HepG2 (cell line): ENCODE measurements around the gene TALDO1. TPM values are rescaled to one million over a fixed set of nuclear protein-coding genes. Genes with fewer than 3 reads are reported as not detected.

Experiments
- EED ChIP-seq: sonication (generic); formaldehyde crosslinking; IDR thresholded peaks from 2 replicates; pipeline ENCODE4 v1.5.0; 2020; ENCODE audit warnings: mild to moderate bottlenecking, missing genetic modification reagents
- FIP1L1 ChIP-seq: fragments of 200-400 bp; formaldehyde crosslinking; IDR thresholded peaks from 2 replicates; pipeline ENCODE4 v1.6.1; 2018; ENCODE audit warnings: low read depth, mild to moderate bottlenecking, low read length, moderate library complexity, borderline replicate concordance; ENCODE audit not compliant: insufficient read depth
- GFI1 ChIP-seq: sonication (generic); formaldehyde crosslinking; IDR thresholded peaks from 2 replicates; pipeline ENCODE4 v1.5.0; 2020; ENCODE audit warnings: missing genetic modification reagents, mild to moderate bottlenecking, borderline replicate concordance
- MXD4 ChIP-seq: IDR thresholded peaks from 2 replicates; pipeline ENCODE4 v1.6.1; 2016; ENCODE audit warnings: mild to moderate bottlenecking, missing biosample characterization, missing genetic modification reagents
- NCOA5 ChIP-seq: sonication (generic); formaldehyde crosslinking; IDR thresholded peaks from 2 replicates; pipeline ENCODE4 v1.4.0; 2020; ENCODE audit warnings: missing genetic modification reagents
- NCOR1 ChIP-seq: fragments of 200-600 bp; sonication (generic); IDR thresholded peaks from 2 replicates; pipeline ENCODE4 v1.7.0; 2017; ENCODE audit warnings: antibody characterized with exemption, low read length, borderline replicate concordance
- RXRB ChIP-seq: IDR thresholded peaks from 2 replicates; pipeline ENCODE4 v1.6.1; 2016; ENCODE audit warnings: borderline replicate concordance, missing genetic modification reagents, missing compliant biosample characterization
- TOE1 ChIP-seq: sonication (generic); formaldehyde crosslinking; IDR thresholded peaks from 2 replicates; pipeline ENCODE4 v1.4.0; 2020; ENCODE audit warnings: mild to moderate bottlenecking, missing genetic modification reagents
- ZBTB7B ChIP-seq: sonication (generic); formaldehyde crosslinking; IDR thresholded peaks from 2 replicates; pipeline ENCODE4 v1.4.0; 2020; ENCODE audit warnings: missing genetic modification reagents
- ZNF44 ChIP-seq: sonication (generic); formaldehyde crosslinking; IDR thresholded peaks from 2 replicates; pipeline ENCODE4 v1.5.1; 2020; ENCODE audit warnings: mild to moderate bottlenecking, missing genetic modification reagents
- ZNF670 ChIP-seq: sonication (generic); formaldehyde crosslinking; IDR thresholded peaks from 2 replicates; pipeline ENCODE4 v1.8.0; 2022; ENCODE audit warnings: mild to moderate bottlenecking, missing genetic modification reagents, borderline replicate concordance
- ZSCAN21 ChIP-seq: sonication (generic); formaldehyde crosslinking; IDR thresholded peaks from 2 replicates; pipeline ENCODE4 v1.8.0; 2022; ENCODE audit warnings: mild to moderate bottlenecking, missing genetic modification reagents, moderate library complexity, borderline replicate concordance
- ZSCAN25 ChIP-seq: sonication (generic); formaldehyde crosslinking; IDR thresholded peaks from 2 replicates; pipeline ENCODE4 v1.8.0; 2022; ENCODE audit warnings: mild to moderate bottlenecking, missing genetic modification reagents
- polyA plus RNA-seq, 8 experiments: library from polyadenylated mRNA; depleted of rRNA in 3 of 8; stranded (reverse) in 7 of 8; unstranded in 1 of 8; fragments of >200 nt; fragmentation: Illumina TruSeq in 4 of 8; extraction: Trizol in 4 of 8; gene quantifications; 2 replicates each; pipeline versions ENCODE4 v1.2.1 to v1.2.3, GENCODE V29; 2011 to 2016; ENCODE audit warnings: low read depth in 4 of 8, missing spikeins in 1 of 8, mixed read lengths in 1 of 8; ENCODE audit not compliant: insufficient read depth in 1 of 8
- total RNA-seq, 5 experiments: library from RNA; depleted of rRNA; stranded (reverse); fragments of >200 nt; fragmentation: Illumina TruSeq; extraction: Trizol; gene quantifications; 2 replicates each; pipeline ENCODE4 v1.2.3, GENCODE V29; 2016; ENCODE audit warnings: low read depth in 1 of 5
- TF ChIP-seq, protein P1 (sequence below): sonication (generic); formaldehyde crosslinking; conservative IDR thresholded peaks from 2 replicates; pipeline ENCODE4 v1.8.0; 2022; ENCODE audit warnings: low read depth, missing genetic modification reagents
- TF ChIP-seq, protein P2 (sequence below): sonication (generic); formaldehyde crosslinking; conservative IDR thresholded peaks from 2 replicates; pipeline ENCODE4 v1.4.0; 2020; ENCODE audit warnings: missing genetic modification reagents
- TF ChIP-seq, protein P3 (sequence below): sonication (generic); formaldehyde crosslinking; IDR thresholded peaks from 2 replicates; pipeline ENCODE4 v1.8.0; 2022; ENCODE audit warnings: mild to moderate bottlenecking, missing genetic modification reagents, moderate library complexity
- TF ChIP-seq, protein P4 (sequence below): sonication (generic); formaldehyde crosslinking; IDR thresholded peaks from 2 replicates; pipeline ENCODE4 v1.4.0; 2020; ENCODE audit warnings: missing genetic modification reagents, borderline replicate concordance
- TF ChIP-seq, protein P5 (sequence below): sonication (generic); IDR thresholded peaks from 2 replicates; pipeline ENCODE4 v1.6.1; 2016; ENCODE audit warnings: low read depth, borderline replicate concordance

TALDO1 gene
- total and polyA plus RNA-seq, 2 of the 13 experiments (the other 11 are each of a cell fraction or from before 2014, with no cell fraction given), result 107 to 240 TPM

DNA sequence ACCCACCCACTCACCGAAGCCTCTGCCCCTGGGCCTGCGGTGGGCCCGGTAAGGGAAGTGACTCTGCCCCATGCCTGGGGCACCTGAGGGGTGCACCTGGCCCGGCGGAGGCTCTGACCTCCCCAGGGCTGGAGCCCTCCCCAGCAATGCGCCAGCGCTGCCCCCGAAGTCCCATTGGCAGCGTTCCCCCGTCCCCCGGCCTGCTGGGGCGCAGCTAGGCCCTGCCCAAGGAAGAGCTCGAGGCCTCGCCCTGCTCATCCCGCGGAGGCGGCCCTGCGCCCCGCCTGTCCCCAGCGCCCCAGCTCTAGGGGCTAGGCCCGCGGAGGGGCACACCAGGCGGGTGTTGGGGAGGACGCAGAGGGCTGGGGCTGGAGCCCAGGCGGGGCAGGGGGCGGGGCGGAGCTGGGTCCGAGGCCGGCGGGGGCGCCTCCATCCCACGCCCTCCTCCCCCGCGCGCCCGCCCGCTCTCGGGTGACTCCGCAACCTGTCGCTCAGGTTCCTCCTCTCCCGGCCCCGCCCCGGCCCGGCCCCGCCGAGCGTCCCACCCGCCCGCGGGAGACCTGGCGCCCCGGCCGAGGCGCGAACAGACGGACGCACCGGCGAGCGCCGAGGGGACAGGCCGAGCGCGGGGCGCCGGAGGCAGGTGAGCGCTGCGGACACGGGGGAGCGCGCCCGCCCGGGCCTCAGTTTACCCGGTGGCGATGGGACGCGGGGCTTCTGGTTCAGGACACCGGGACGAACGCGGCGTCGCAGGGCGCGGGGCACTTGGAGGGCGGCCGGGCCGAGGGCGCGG is 41.4 kb upstream of the TALDO1 start, which contains the start of gene EPS8L2 (continued):
- TF ChIP-seq NCOA5 (CRISPR knock-in tag) (no peak), GFI1 (CRISPR knock-in tag) (no peak), ZSCAN21 (CRISPR knock-in tag) (no peak; the same call in 1 of the 2 replicates), NCOR1 (no peak), RXRB (CRISPR knock-in tag) (no peak), EED (CRISPR knock-in tag) (no peak), TOE1 (CRISPR knock-in tag) (no peak; the same call in 1 of the 2 replicates), ZNF670 (no peak), MXD4 (CRISPR knock-in tag) (no peak), ZNF44 (no peak; the same call in 1 of the 2 replicates), ZBTB7B (no peak), ZSCAN25 (no peak), FIP1L1 (no peak)
- TF ChIP-seq, protein P1, sequence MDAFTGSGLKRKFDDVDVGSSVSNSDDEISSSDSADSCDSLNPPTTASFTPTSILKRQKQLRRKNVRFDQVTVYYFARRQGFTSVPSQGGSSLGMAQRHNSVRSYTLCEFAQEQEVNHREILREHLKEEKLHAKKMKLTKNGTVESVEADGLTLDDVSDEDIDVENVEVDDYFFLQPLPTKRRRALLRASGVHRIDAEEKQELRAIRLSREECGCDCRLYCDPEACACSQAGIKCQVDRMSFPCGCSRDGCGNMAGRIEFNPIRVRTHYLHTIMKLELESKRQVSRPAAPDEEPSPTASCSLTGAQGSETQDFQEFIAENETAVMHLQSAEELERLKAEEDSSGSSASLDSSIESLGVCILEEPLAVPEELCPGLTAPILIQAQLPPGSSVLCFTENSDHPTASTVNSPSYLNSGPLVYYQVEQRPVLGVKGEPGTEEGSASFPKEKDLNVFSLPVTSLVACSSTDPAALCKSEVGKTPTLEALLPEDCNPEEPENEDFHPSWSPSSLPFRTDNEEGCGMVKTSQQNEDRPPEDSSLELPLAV (CRISPR knock-in tag), result no peak
- TF ChIP-seq, protein P2, sequence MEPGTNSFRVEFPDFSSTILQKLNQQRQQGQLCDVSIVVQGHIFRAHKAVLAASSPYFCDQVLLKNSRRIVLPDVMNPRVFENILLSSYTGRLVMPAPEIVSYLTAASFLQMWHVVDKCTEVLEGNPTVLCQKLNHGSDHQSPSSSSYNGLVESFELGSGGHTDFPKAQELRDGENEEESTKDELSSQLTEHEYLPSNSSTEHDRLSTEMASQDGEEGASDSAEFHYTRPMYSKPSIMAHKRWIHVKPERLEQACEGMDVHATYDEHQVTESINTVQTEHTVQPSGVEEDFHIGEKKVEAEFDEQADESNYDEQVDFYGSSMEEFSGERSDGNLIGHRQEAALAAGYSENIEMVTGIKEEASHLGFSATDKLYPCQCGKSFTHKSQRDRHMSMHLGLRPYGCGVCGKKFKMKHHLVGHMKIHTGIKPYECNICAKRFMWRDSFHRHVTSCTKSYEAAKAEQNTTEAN, result no peak
- TF ChIP-seq, protein P3, sequence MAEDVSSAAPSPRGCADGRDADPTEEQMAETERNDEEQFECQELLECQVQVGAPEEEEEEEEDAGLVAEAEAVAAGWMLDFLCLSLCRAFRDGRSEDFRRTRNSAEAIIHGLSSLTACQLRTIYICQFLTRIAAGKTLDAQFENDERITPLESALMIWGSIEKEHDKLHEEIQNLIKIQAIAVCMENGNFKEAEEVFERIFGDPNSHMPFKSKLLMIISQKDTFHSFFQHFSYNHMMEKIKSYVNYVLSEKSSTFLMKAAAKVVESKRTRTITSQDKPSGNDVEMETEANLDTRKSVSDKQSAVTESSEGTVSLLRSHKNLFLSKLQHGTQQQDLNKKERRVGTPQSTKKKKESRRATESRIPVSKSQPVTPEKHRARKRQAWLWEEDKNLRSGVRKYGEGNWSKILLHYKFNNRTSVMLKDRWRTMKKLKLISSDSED (CRISPR knock-in tag), result no peak; the same call in 1 of the 2 replicates
- TF ChIP-seq, protein P4, sequence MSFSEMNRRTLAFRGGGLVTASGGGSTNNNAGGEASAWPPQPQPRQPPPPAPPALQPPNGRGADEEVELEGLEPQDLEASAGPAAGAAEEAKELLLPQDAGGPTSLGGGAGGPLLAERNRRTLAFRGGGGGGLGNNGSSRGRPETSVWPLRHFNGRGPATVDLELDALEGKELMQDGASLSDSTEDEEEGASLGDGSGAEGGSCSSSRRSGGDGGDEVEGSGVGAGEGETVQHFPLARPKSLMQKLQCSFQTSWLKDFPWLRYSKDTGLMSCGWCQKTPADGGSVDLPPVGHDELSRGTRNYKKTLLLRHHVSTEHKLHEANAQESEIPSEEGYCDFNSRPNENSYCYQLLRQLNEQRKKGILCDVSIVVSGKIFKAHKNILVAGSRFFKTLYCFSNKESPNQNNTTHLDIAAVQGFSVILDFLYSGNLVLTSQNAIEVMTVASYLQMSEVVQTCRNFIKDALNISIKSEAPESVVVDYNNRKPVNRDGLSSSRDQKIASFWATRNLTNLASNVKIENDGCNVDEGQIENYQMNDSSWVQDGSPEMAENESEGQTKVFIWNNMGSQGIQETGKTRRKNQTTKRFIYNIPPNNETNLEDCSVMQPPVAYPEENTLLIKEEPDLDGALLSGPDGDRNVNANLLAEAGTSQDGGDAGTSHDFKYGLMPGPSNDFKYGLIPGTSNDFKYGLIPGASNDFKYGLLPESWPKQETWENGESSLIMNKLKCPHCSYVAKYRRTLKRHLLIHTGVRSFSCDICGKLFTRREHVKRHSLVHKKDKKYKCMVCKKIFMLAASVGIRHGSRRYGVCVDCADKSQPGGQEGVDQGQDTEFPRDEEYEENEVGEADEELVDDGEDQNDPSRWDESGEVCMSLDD (CRISPR knock-in tag), result peak; percentile 76; the same call in 1 of the 2 replicates
- TF ChIP-seq, protein P5, sequence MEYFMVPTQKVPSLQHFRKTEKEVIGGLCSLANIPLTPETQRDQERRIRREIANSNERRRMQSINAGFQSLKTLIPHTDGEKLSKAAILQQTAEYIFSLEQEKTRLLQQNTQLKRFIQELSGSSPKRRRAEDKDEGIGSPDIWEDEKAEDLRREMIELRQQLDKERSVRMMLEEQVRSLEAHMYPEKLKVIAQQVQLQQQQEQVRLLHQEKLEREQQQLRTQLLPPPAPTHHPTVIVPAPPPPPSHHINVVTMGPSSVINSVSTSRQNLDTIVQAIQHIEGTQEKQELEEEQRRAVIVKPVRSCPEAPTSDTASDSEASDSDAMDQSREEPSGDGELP, result no peak
